Measurements from ENCODE around the gene FRMD5. TPM values are rescaled to one million over a fixed set of nuclear protein-coding genes. Genes with fewer than 3 reads are reported as not detected.
"Not testable (repeated sequence)": the region's sequence is repeated elsewhere in the genome, so short reads cannot be mapped to it uniquely, and the experiment has no call there.

FRMD5 gene
- total RNA-seq, 4 donors from 2014 or later = 0.31 to 0.72 TPM; not detected in 2

- Histone ChIP-seq H3K27me3 (peaks cover 6% of the 10 kb centered on the region), H3K27ac (no peak overlapping the region), H3K36me3 (no peaks in the 10 kb centered on the region), H3K4me3 (no peak overlapping the region), H3K9me3 (no peaks in the 10 kb centered on the region), H3K4me1 (peaks cover 3% of the 10 kb centered on the region)
- no peak for DNase-seq (ENCODE audit: low spot score in 2 of 2)
- no peak for TF ChIP-seq POLR2AphosphoS5 (IDR thresholded peaks at IDR 0.05)
- no peak for TF ChIP-seq EP300 (IDR thresholded peaks at IDR 0.05)
- no peak for TF ChIP-seq POLR2A (IDR thresholded peaks at IDR 0.05)
- no peak for TF ChIP-seq CTCF (IDR thresholded peaks at IDR 0.05)
- WGBS = 64% methylated on average over 7 of the region's 7 CpGs
These were observed 159.0 kb downstream of the FRMD5 start for GRCh38 chr15:44035781-44036699.

GRCh38 chr15:44034933-44035624 lies 160.0 kb downstream of the FRMD5 start:
- Histone ChIP-seq H3K27me3 (peaks cover 6% of the 10 kb centered on the region), H3K9me3 (no peaks in the 10 kb centered on the region), H3K4me3 (no peak overlapping the region), H3K36me3 (no peaks in the 10 kb centered on the region), H3K27ac (no peak overlapping the region), H3K4me1 (peaks cover 7% of the 10 kb centered on the region)
- 37% methylated on average over 3 of the region's 3 CpGs for WGBS
- TF ChIP-seq CTCF (IDR thresholded peaks at IDR 0.05) = no peak
- TF ChIP-seq POLR2AphosphoS5 (IDR thresholded peaks at IDR 0.05) = no peak
- no peak for TF ChIP-seq EP300 (IDR thresholded peaks at IDR 0.05)
- TF ChIP-seq POLR2A (IDR thresholded peaks at IDR 0.05) = no peak
- DNase-seq (ENCODE audit: low spot score in 2 of 2) = no peak

GRCh38 chr15:44034334-44034733 lies 160.7 kb downstream of the FRMD5 start:
- WGBS = 73% methylated on average over 2 of the region's 2 CpGs
- no peak overlapping the region for H3K27ac ChIP-seq

GRCh38 chr15:44033894-44034293 lies 161.2 kb downstream of the FRMD5 start:
- TF ChIP-seq CTCF (IDR thresholded peaks at IDR 0.05) (no peak), EP300 (IDR thresholded peaks at IDR 0.05) (no peak)
- H3K9me3 ChIP-seq = no peaks in the 10 kb centered on the region
- H3K4me1 ChIP-seq = peaks cover 14% of the 10 kb centered on the region
- H3K27ac ChIP-seq = no peak overlapping the region
- no peak for DNase-seq (ENCODE audit: low spot score in 2 of 2)
- peaks cover under 1% of the 10 kb centered on the region for H3K27me3 ChIP-seq
- no peak overlapping the region for H3K4me3 ChIP-seq
- WGBS = 89% methylated on average over 1 of the region's 1 CpG
- H3K36me3 ChIP-seq = no peaks in the 10 kb centered on the region

More at GRCh38 chr15:44034334-44034733, 160.7 kb downstream of the FRMD5 start:
- no peaks in the 10 kb centered on the region for H3K36me3 ChIP-seq
- no peaks in the 10 kb centered on the region for H3K9me3 ChIP-seq
- TF ChIP-seq POLR2AphosphoS5 (IDR thresholded peaks at IDR 0.05) (no peak), POLR2A (IDR thresholded peaks at IDR 0.05) (no peak), EP300 (IDR thresholded peaks at IDR 0.05) (no peak), CTCF (IDR thresholded peaks at IDR 0.05) (no peak)
- H3K4me3 ChIP-seq = no peak overlapping the region
- peaks cover 14% of the 10 kb centered on the region for H3K4me1 ChIP-seq
- peaks cover 5% of the 10 kb centered on the region for H3K27me3 ChIP-seq
- DNase-seq (ENCODE audit: low spot score in 2 of 2) = no peak

GRCh38 chr15:44032820-44033219 lies 162.3 kb downstream of the FRMD5 start:
- not testable (repeated sequence) for H3K27ac ChIP-seq; H3K27me3 ChIP-seq; H3K9me3 ChIP-seq; DNase-seq (ENCODE audit: low spot score in 2 of 2); H3K36me3 ChIP-seq; H3K4me3 ChIP-seq
- peaks cover 14% of the 10 kb centered on the region for H3K4me1 ChIP-seq
